Activated CD8-positive, alpha-beta T cell treated with anti-CD3 and anti-CD28 coated beads for 36 hours (primary cell): ENCODE results near the gene SMIM28. TPM values are rescaled to one million over a fixed set of nuclear protein-coding genes. Genes with fewer than 3 reads are reported as not detected.

Source experiments
- ATAC-seq: fragments of 200-7000 bp; cut with Tn5 transposase; one replicate; pipeline ENCODE4 v1.10.0; 2021; ENCODE audit warnings: mild to moderate bottlenecking, moderate library complexity
- CTCF ChIA-PET: fragments of 350-600 bp; sonication (Branson Sonifier 250); formaldehyde crosslinking; loops from one replicate; lab custom pipeline; 2021; ENCODE audit warnings: antibody characterized with exemption; lab: Charles Lee
- POLR2A ChIA-PET: fragments of 350-600 bp; sonication (Branson Sonifier 250); formaldehyde crosslinking; loops from one replicate; lab custom pipeline; 2021; ENCODE audit warnings: antibody characterized with exemption; lab: Charles Lee
- DNase-seq: peaks from one replicate; pipeline ENCODE4 v3.0.0-alpha.2; 2020
- H3K27ac Mint-ChIP-seq: one replicate; pipeline ENCODE4 v1.8.0; 2021; ENCODE audit warnings: mild to moderate bottlenecking, mixed read lengths
- H3K27me3 Mint-ChIP-seq: one replicate; pipeline ENCODE4 v1.8.0; 2021; ENCODE audit warnings: mixed read lengths
- H3K36me3 Mint-ChIP-seq: one replicate; pipeline ENCODE4 v1.8.0; 2021; ENCODE audit warnings: low read depth, mixed read lengths
- H3K4me1 Mint-ChIP-seq: one replicate; pipeline ENCODE4 v1.8.0; 2021; ENCODE audit warnings: low read depth, mixed read lengths
- H3K4me3 Mint-ChIP-seq: one replicate; pipeline ENCODE4 v1.8.0; 2021; ENCODE audit warnings: mild to moderate bottlenecking, moderate library complexity, mixed read lengths
- H3K9me3 Mint-ChIP-seq: one replicate; pipeline ENCODE4 v1.8.0; 2021; ENCODE audit warnings: mixed read lengths
- CTCF ChIP-seq: fragments of 200-600 bp; IDR thresholded peaks from one replicate; pipeline ENCODE4 v1.8.0; 2022; ENCODE audit warnings: antibody characterized with exemption, mild to moderate bottlenecking
- intact Hi-C: fragments of 100-400 bp; cut with micrococcal nuclease; formaldehyde crosslinking; loops from one replicate; pipeline ENCODE4 v1.10.0; 2022
- total RNA-seq, 2 experiments: library from RNA; stranded (reverse); gene quantifications; one replicate each; pipeline ENCODE4 v1.2.3, GENCODE V29; 2021

SMIM28 gene
- total RNA-seq, 2 experiments from 2014 or later, result not detected

GRCh38 chr6:138371720-138372119 is 6.0 kb upstream of the SMIM28 start:
- POLR2A ChIA-PET, result no interaction called here
- Mint-ChIP-seq H3K9me3 (no peaks in the 10 kb centered on the region), H3K4me1 (no peaks in the 10 kb centered on the region), H3K27me3 (peaks cover 7% of the 10 kb centered on the region), H3K27ac (no peak overlapping the region), H3K36me3 (no peaks in the 10 kb centered on the region), H3K4me3 (no peak overlapping the region)
- ATAC-seq, result no peak
- CTCF ChIA-PET, result interaction anchor here (1.0 kb wide), 1 partner anchor 33 kb away, joined by 3 read pairs; no protein-coding TSS in a partner anchor
- intact Hi-C loops, result no loop called here
- no peak for DNase-seq
- no peak for TF ChIP-seq CTCF

DNA sequence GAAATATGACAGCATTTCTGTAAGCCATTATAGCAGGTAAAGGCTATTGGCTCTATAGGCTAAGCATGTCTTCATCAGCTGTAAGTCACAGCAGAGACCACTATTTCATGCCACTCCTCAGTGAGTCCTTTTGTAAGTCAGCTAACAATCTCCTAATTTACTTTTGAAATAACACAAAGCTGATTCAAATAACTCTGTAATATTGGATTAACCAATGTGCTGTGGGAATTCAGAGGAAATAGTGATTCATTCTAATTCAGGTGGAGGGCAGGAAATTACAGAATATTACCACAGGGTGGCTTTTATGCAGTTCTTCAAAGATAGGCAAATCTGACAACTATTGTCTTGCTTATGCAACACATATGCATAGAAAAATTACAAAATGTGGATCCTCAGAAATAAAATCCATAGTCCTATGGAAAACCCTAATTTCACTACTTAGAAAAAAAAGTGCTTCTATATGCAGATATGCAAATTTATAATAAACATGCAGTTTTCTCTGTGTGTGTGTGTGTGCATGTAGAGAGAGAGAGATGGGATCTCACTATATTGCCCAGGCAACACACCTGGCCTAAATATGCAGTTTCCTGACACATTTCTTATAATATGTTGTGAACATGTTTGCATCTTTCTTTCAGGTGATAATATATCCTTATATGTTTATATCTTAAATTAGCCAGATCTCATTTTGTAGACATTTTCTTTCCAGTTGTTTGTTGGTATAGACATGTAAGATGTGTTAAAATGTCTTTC is 4.8 kb upstream of the SMIM28 start:
- peak; percentile 60 for ATAC-seq
- Mint-ChIP-seq H3K36me3 (no peaks in the 10 kb centered on the region), H3K27me3 (peaks cover 1% of the 10 kb centered on the region), H3K4me1 (no peaks in the 10 kb centered on the region), H3K4me3 (no peak overlapping the region), H3K27ac (no peak overlapping the region), H3K9me3 (no peaks in the 10 kb centered on the region)
- intact Hi-C loops, result no loop called here
- no peak for DNase-seq
- POLR2A ChIA-PET, result no interaction called here
- no peak for TF ChIP-seq CTCF
- CTCF ChIA-PET, result interaction anchor here (1.0 kb wide), 1 partner anchor 32 kb away, joined by 3 read pairs; no protein-coding TSS in a partner anchor

GRCh38 chr6:138374230-138374629 is 3.5 kb upstream of the SMIM28 start:
- no peaks in the 10 kb centered on the region for H3K9me3 Mint-ChIP-seq
- ChIA-PET CTCF (no interaction called here), POLR2A (no interaction called here)
- no peak overlapping the region for H3K4me3 Mint-ChIP-seq
- intact Hi-C loops, result no loop called here
- no peak overlapping the region for H3K27ac Mint-ChIP-seq
- H3K36me3 Mint-ChIP-seq, result no peaks in the 10 kb centered on the region
- no peak for DNase-seq
- no peak for ATAC-seq
- no peak for TF ChIP-seq CTCF
- no peaks in the 10 kb centered on the region for H3K27me3 Mint-ChIP-seq
- H3K4me1 Mint-ChIP-seq, result no peaks in the 10 kb centered on the region

DNA sequence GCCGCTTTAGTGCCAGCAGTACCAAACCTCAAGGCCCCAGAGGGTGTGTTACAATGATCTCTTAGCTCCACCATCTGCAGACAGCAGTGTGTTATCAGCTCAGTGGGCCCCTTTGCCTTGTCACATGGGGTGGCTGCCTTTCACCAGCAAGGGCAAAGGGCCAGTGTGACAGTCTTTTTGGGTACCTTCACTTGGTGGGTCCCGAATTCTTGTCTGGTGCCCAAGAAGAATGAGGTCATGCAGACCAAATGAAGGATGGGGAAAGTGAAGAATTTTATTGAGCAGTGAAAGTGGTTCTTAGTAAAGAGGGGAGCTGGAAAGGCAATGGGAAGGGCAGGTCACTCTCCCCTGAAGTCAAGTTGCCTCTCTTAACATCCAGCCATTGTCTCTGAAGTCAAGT is 2.9 kb upstream of the SMIM28 start:
- DNase-seq, result no peak
- no peak for ATAC-seq
- Mint-ChIP-seq H3K27ac (no peak overlapping the region), H3K4me1 (no peaks in the 10 kb centered on the region), H3K9me3 (no peaks in the 10 kb centered on the region), H3K4me3 (no peak overlapping the region), H3K36me3 (no peaks in the 10 kb centered on the region), H3K27me3 (no peaks in the 10 kb centered on the region)
- intact Hi-C loops, result no loop called here
- TF ChIP-seq CTCF, result no peak
- CTCF ChIA-PET, result no interaction called here
- POLR2A ChIA-PET, result no interaction called here

GRCh38 chr6:138377042-138377441 is 663 bp upstream of the SMIM28 start:
- H3K4me3 Mint-ChIP-seq, result no peak overlapping the region
- no peaks in the 10 kb centered on the region for H3K9me3 Mint-ChIP-seq
- ATAC-seq (no peak), DNase-seq (no peak)
- POLR2A ChIA-PET, result no interaction called here
- H3K27ac Mint-ChIP-seq, result no peak overlapping the region
- intact Hi-C loops, result no loop called here
- no peak for TF ChIP-seq CTCF
- no peaks in the 10 kb centered on the region for H3K4me1 Mint-ChIP-seq
- CTCF ChIA-PET, result interaction anchor here (1.6 to 1.9 kb wide), 2 partner anchors 26 to 261 kb away, joined by 3 to 5 read pairs; no protein-coding TSS in a partner anchor
- H3K36me3 Mint-ChIP-seq, result no peaks in the 10 kb centered on the region
- no peaks in the 10 kb centered on the region for H3K27me3 Mint-ChIP-seq
